ENCODE measurements around the gene FGD4. TPM values are rescaled to one million over a fixed set of nuclear protein-coding genes. Genes with fewer than 3 reads are reported as not detected.

FGD4 gene
- total and polyA plus RNA-seq, 9 of the 15 experiments (the other 6 are each of a cell fraction or from before 2014, with no cell fraction given) = 0.05 to 0.51 (median 0.27) TPM

DNA sequence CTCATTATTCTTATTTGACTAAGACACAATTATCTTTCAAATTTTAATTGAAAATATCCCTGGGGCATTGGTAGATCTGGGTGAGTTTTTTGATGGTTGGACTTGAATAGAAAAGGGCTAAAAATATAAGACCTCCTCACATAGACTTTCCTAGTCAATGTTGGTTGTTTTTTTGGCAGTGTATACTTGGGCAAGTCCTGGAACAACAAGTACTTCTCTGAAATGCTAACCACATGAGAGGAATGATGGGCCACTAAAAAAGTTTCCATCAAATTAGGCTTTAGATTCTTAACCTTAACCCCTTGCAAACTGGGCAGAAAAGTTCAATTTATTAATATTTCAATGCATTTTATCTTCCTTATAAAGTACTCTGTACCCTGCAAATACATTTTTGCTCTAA, 97.6 kb downstream of the FGD4 start:
- ATAC-seq = no peak
- no peaks in the 10 kb centered on the region for H3K9me3 ChIP-seq (replicated peaks; ENCODE audit: control insufficient read depth, insufficient read depth, low read depth, low read length)
- FAIRE-seq = no peak
- no peak overlapping the region for H3K4me3 ChIP-seq
- H3K9ac ChIP-seq (ENCODE audit: insufficient read depth in 1 of 2, low read depth in 2 of 2, low read length in 2 of 2) = no peak overlapping the region
- in situ Hi-C loops (cut with MboI) = no loop called here
- no TSS peak for BruUV-seq (replicated peaks)
- no peak overlapping the region for H3K27ac ChIP-seq (ENCODE audit: extremely low read depth, low read depth, low read length)
- CTCF ChIA-PET (ENCODE audit: low intra/inter-chr PET ratio) = no interaction called here
- TF ChIP-seq KDM1A (IDR thresholded peaks at IDR 0.05) = no peak
- no peak for TF ChIP-seq HIVEP1 (CRISPR knock-in tag; IDR thresholded peaks at IDR 0.05)
- no peak for TF ChIP-seq PHF20 (IDR thresholded peaks at IDR 0.05; ENCODE audit: partially characterized antibody)
- no peak for TF ChIP-seq SIN3B (IDR thresholded peaks at IDR 0.05; ENCODE audit: low read depth)
- H4K20me1 ChIP-seq (replicated peaks; ENCODE audit: control insufficient read depth, insufficient read depth, low read length) = no peaks in the 10 kb centered on the region
- H3K4me2 ChIP-seq (ENCODE audit: insufficient read depth, low read length) = no peak overlapping the region
- no peaks in the 10 kb centered on the region for H3K4me1 ChIP-seq (replicated peaks in 1 of 2; ENCODE audit: control insufficient read depth in 2 of 2, insufficient read depth in 2 of 2, low read length in 2 of 2)
- intact Hi-C loops (cut with micrococcal nuclease) = no loop called here
- no peaks in the 10 kb centered on the region for H3K79me2 ChIP-seq (ENCODE audit: control insufficient read depth, insufficient read depth, low read length)
- POLR2A ChIA-PET = no interaction called here
- no peaks in the 10 kb centered on the region for H3K36me3 ChIP-seq (ENCODE audit: control insufficient read depth, insufficient read depth, low read length)
- H3K27me3 ChIP-seq (ENCODE audit: control insufficient read depth in 2 of 2, insufficient read depth in 2 of 2, low read length in 2 of 2) = peaks cover 5 to 15% of the 10 kb centered on the region in 2 experiments; a peak in 3 of 5 replicates
- no peak for DNase-seq (ENCODE audit: extremely low read depth in 1 of 4, low spot score in 3 of 4)
- H3K9me1 ChIP-seq (ENCODE audit: control insufficient read depth, insufficient read depth, low read length) = no peaks in the 10 kb centered on the region
- H2AFZ ChIP-seq (ENCODE audit: low read depth, low read length) = no peak overlapping the region

DNA sequence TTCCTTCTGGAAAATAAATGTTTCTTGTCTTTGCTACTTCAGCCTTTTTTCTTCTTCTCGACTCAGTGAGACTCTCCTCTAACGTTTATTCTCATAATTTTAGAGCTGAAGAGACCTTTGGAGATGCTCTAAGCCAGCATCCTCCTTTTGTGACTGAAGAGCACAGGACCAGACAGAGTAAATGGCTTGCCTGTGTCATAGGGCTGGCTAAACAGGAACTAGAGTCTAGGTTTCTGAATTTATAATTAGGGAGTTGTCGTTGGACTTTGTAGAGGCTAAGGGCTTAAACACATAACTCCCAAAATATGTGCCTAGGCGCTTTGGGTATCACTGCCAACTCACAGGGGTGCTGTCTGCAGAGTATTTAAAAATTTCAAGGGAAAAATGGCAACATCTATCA, 98.5 kb downstream of the FGD4 start:
- no peak for FAIRE-seq
- POLR2A ChIA-PET = no interaction called here

More for the DNA sequence above, 98.5 kb downstream of the FGD4 start:
- WGBS (ENCODE audit: insufficient coverage, low coverage, missing lambda C conversion rate) = 0% methylated on average over 4 of the region's 4 CpGs
- H3K9me3 ChIP-seq (replicated peaks; ENCODE audit: control insufficient read depth, insufficient read depth, low read depth, low read length) = no peaks in the 10 kb centered on the region
- no peak overlapping the region for H3K27ac ChIP-seq (ENCODE audit: extremely low read depth, low read depth, low read length)
- peaks cover 7 to 15% of the 10 kb centered on the region in 2 experiments; a peak in 3 of 5 replicates for H3K27me3 ChIP-seq (ENCODE audit: control insufficient read depth in 2 of 2, insufficient read depth in 2 of 2, low read length in 2 of 2)
- no peak overlapping the region for H2AFZ ChIP-seq (ENCODE audit: low read depth, low read length)
- no peak for ATAC-seq
- H3K36me3 ChIP-seq (ENCODE audit: control insufficient read depth, insufficient read depth, low read length) = no peaks in the 10 kb centered on the region
- in situ Hi-C loops (cut with MboI) (no loop called here), intact Hi-C loops (cut with micrococcal nuclease) (no loop called here)
- CTCF ChIA-PET (ENCODE audit: low intra/inter-chr PET ratio) = no interaction called here
- DNase-seq (ENCODE audit: extremely low read depth in 1 of 4, low spot score in 3 of 4) = no peak
- no TSS peak for BruUV-seq (replicated peaks)
- no peaks in the 10 kb centered on the region for H3K4me1 ChIP-seq (replicated peaks in 1 of 2; ENCODE audit: control insufficient read depth in 2 of 2, insufficient read depth in 2 of 2, low read length in 2 of 2)
- no peak for TF ChIP-seq NR1H2 (CRISPR knock-in tag; IDR thresholded peaks at IDR 0.05)
- TF ChIP-seq CREM (IDR thresholded peaks at IDR 0.05; ENCODE audit: low read depth) = no peak
- TF ChIP-seq DNMT1 (IDR thresholded peaks at IDR 0.05) = no peak
- TF ChIP-seq CBFA2T3 (IDR thresholded peaks at IDR 0.05) = no peak
- TF ChIP-seq GATAD2B (IDR thresholded peaks at IDR 0.05; ENCODE audit: borderline replicate concordance) = no peak
- no peak overlapping the region for H3K4me2 ChIP-seq (ENCODE audit: insufficient read depth, low read length)
- H3K4me3 ChIP-seq = no peak overlapping the region
- no peaks in the 10 kb centered on the region for H4K20me1 ChIP-seq (replicated peaks; ENCODE audit: control insufficient read depth, insufficient read depth, low read length)
- no peaks in the 10 kb centered on the region for H3K9me1 ChIP-seq (ENCODE audit: control insufficient read depth, insufficient read depth, low read length)
- H3K9ac ChIP-seq (ENCODE audit: insufficient read depth in 1 of 2, low read depth in 2 of 2, low read length in 2 of 2) = no peak overlapping the region
- no peaks in the 10 kb centered on the region for H3K79me2 ChIP-seq (ENCODE audit: control insufficient read depth, insufficient read depth, low read length)

Data from K562 (cell line).